ENCODE measurements around the gene PARD3. TPM values are rescaled to one million over a fixed set of nuclear protein-coding genes. Genes with fewer than 3 reads are reported as not detected.

PARD3 gene
- total and polyA plus RNA-seq, 10 of the 15 experiments (the other 5 are each of a cell fraction or from before 2014, with no cell fraction given), result 2.6 to 43.1 (median 13.9) TPM

DNA sequence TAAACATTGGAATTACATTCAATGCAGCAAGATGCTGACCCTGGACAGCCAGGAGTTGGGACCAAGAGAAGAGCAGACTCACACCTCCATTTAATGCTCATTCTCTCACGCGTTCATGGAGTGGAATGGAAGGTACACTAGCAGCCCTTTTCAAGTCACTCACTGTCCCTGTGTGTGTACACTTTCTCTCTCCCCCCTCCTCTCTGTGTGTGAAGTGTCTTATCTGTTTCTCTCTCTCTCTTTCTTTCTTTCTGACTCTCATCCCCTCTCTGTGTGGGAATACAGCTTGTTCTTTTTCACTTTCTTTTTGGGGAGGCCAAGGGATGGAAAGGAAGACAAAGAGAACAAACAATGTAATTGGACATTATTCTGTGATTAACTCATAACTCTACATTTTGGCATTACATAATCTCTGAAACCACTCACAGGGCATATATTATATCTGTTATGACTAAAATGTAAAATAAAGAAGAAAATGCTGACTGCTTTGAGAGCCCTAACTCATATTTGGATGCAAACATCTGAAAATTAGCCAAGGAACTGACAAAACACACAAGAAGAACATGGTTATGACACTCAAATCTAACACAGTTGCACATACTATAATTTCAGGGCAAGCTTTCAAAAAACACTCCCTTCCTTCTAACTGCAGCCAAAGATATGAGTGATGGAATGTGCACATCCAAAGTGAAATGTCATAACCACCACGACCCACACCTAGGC, 188.8 kb downstream of the PARD3 start (continued):
- TF ChIP-seq, protein P1, sequence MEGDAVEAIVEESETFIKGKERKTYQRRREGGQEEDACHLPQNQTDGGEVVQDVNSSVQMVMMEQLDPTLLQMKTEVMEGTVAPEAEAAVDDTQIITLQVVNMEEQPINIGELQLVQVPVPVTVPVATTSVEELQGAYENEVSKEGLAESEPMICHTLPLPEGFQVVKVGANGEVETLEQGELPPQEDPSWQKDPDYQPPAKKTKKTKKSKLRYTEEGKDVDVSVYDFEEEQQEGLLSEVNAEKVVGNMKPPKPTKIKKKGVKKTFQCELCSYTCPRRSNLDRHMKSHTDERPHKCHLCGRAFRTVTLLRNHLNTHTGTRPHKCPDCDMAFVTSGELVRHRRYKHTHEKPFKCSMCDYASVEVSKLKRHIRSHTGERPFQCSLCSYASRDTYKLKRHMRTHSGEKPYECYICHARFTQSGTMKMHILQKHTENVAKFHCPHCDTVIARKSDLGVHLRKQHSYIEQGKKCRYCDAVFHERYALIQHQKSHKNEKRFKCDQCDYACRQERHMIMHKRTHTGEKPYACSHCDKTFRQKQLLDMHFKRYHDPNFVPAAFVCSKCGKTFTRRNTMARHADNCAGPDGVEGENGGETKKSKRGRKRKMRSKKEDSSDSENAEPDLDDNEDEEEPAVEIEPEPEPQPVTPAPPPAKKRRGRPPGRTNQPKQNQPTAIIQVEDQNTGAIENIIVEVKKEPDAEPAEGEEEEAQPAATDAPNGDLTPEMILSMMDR (IDR thresholded peaks at IDR 0.05 in 2 of 3, conservative IDR thresholded peaks at IDR 0.05 in 1 of 3; ENCODE audit: control insufficient read depth in 2 of 3, extremely low read depth in 1 of 3, insufficient read depth in 1 of 3, low read depth in 3 of 3, low read length in 3 of 3), result no peak
- no peak for TF ChIP-seq ZNF274 (IDR thresholded peaks at IDR 0.05; ENCODE audit: insufficient read depth, insufficient read length)
- TF ChIP-seq, protein P2, sequence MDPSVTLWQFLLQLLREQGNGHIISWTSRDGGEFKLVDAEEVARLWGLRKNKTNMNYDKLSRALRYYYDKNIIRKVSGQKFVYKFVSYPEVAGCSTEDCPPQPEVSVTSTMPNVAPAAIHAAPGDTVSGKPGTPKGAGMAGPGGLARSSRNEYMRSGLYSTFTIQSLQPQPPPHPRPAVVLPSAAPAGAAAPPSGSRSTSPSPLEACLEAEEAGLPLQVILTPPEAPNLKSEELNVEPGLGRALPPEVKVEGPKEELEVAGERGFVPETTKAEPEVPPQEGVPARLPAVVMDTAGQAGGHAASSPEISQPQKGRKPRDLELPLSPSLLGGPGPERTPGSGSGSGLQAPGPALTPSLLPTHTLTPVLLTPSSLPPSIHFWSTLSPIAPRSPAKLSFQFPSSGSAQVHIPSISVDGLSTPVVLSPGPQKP (IDR thresholded peaks at IDR 0.05; ENCODE audit: low read depth, low read length), result no peak
- TF ChIP-seq JUND (IDR thresholded peaks at IDR 0.05; ENCODE audit: low read depth, low read length), result no peak
- no peak for TF ChIP-seq SUPT20H (IDR thresholded peaks at IDR 0.05; ENCODE audit: borderline replicate concordance, control insufficient read depth, low read depth, low read length)
- TF ChIP-seq CHD1 (IDR thresholded peaks at IDR 0.05; ENCODE audit: low read depth, low read length), result no peak
- no peak for TF ChIP-seq CEBPB (IDR thresholded peaks at IDR 0.05; ENCODE audit: borderline replicate concordance in 1 of 2, low read depth in 2 of 2, low read length in 2 of 2)

All from GM12878 (cell line).